ENCODE measurements around the gene NMNAT2.

NMNAT2 gene

GRCh38 chr1:183289051-183289496 lies 129.1 kb downstream of the NMNAT2 start:
- H3K36me3 ChIP-seq (ENCODE audit: insufficient read depth, insufficient read length, low read length), result no peaks in the 10 kb centered on the region
- H3K4me1 ChIP-seq (ENCODE audit: insufficient read depth, insufficient read length), result peaks cover 14% of the 10 kb centered on the region
- H3K9me3 ChIP-seq (ENCODE audit: insufficient read depth, low read length), result peaks cover 11% of the 10 kb centered on the region; the same call in 1 of the 2 replicates
- H3K27me3 ChIP-seq (ENCODE audit: insufficient read depth, insufficient read length), result no peaks in the 10 kb centered on the region
- TF ChIP-seq SUZ12 (IDR thresholded peaks at IDR 0.05; ENCODE audit: extremely low read depth, insufficient read depth, insufficient read length) (no peak), YY1 (IDR thresholded peaks at IDR 0.05; ENCODE audit: insufficient read depth, insufficient read length) (no peak), ZNF274 (IDR thresholded peaks at IDR 0.05; ENCODE audit: low read depth, low read length) (no peak)
- no peak for DNase-seq (ENCODE audit: low read depth, low spot score)
- H3K9ac ChIP-seq (ENCODE audit: insufficient read length, low read depth), result no peak overlapping the region
- H3K4me3 ChIP-seq (ENCODE audit: insufficient read length, low read depth), result no peak overlapping the region

- Histone ChIP-seq H3K9ac (ENCODE audit: insufficient read length, low read depth) (no peak overlapping the region), H3K4me3 (ENCODE audit: insufficient read length, low read depth) (no peak overlapping the region), H3K36me3 (ENCODE audit: insufficient read depth, insufficient read length, low read length) (no peaks in the 10 kb centered on the region), H3K27me3 (ENCODE audit: insufficient read depth, insufficient read length) (no peaks in the 10 kb centered on the region), H3K9me3 (ENCODE audit: insufficient read depth, low read length) (peaks cover 11% of the 10 kb centered on the region; the same call in 1 of the 2 replicates), H3K4me1 (ENCODE audit: insufficient read depth, insufficient read length) (peaks cover 14% of the 10 kb centered on the region)
- no peak for DNase-seq (ENCODE audit: low read depth, low spot score)
- TF ChIP-seq ZNF274 (IDR thresholded peaks at IDR 0.05; ENCODE audit: low read depth, low read length) (no peak), YY1 (IDR thresholded peaks at IDR 0.05; ENCODE audit: insufficient read depth, insufficient read length) (no peak), SUZ12 (IDR thresholded peaks at IDR 0.05; ENCODE audit: extremely low read depth, insufficient read depth, insufficient read length) (no peak)
Measured at GRCh38 chr1:183288583-183288982, 129.6 kb downstream of the NMNAT2 start.

- Histone ChIP-seq H3K4me1 (ENCODE audit: insufficient read depth, insufficient read length) (peaks cover 7% of the 10 kb centered on the region), H3K9me3 (ENCODE audit: insufficient read depth, low read length) (peaks cover 11% of the 10 kb centered on the region; the same call in 1 of the 2 replicates), H3K9ac (ENCODE audit: insufficient read length, low read depth) (peak overlapping the region; percentile 12), H3K27me3 (ENCODE audit: insufficient read depth, insufficient read length) (no peaks in the 10 kb centered on the region), H3K4me3 (ENCODE audit: insufficient read length, low read depth) (no peak overlapping the region), H3K36me3 (ENCODE audit: insufficient read depth, insufficient read length, low read length) (no peaks in the 10 kb centered on the region)
- DNase-seq (ENCODE audit: low read depth, low spot score), result no peak
- TF ChIP-seq YY1 (IDR thresholded peaks at IDR 0.05; ENCODE audit: insufficient read depth, insufficient read length) (no peak), SUZ12 (IDR thresholded peaks at IDR 0.05; ENCODE audit: extremely low read depth, insufficient read depth, insufficient read length) (no peak), ZNF274 (IDR thresholded peaks at IDR 0.05; ENCODE audit: low read depth, low read length) (no peak)
Measured at GRCh38 chr1:183287191-183287675, 130.9 kb downstream of the NMNAT2 start.

- Histone ChIP-seq H3K9me3 (ENCODE audit: insufficient read depth, low read length) (peaks cover 11% of the 10 kb centered on the region; the same call in 1 of the 2 replicates), H3K4me1 (ENCODE audit: insufficient read depth, insufficient read length) (peaks cover 9% of the 10 kb centered on the region), H3K9ac (ENCODE audit: insufficient read length, low read depth) (no peak overlapping the region), H3K27me3 (ENCODE audit: insufficient read depth, insufficient read length) (no peaks in the 10 kb centered on the region), H3K4me3 (ENCODE audit: insufficient read length, low read depth) (no peak overlapping the region), H3K36me3 (ENCODE audit: insufficient read depth, insufficient read length, low read length) (no peaks in the 10 kb centered on the region)
- no peak for DNase-seq (ENCODE audit: low read depth, low spot score)
- TF ChIP-seq YY1 (IDR thresholded peaks at IDR 0.05; ENCODE audit: insufficient read depth, insufficient read length), result no peak
Measured at GRCh38 chr1:183285746-183286145, 132.4 kb downstream of the NMNAT2 start.

GRCh38 chr1:183285256-183285655 lies 132.9 kb downstream of the NMNAT2 start:
- Histone ChIP-seq H3K4me1 (ENCODE audit: insufficient read depth, insufficient read length) (peaks cover 9% of the 10 kb centered on the region), H3K9ac (ENCODE audit: insufficient read length, low read depth) (no peak overlapping the region), H3K4me3 (ENCODE audit: insufficient read length, low read depth) (no peak overlapping the region), H3K9me3 (ENCODE audit: insufficient read depth, low read length) (peaks cover 11% of the 10 kb centered on the region; the same call in 1 of the 2 replicates), H3K36me3 (ENCODE audit: insufficient read depth, insufficient read length, low read length) (no peaks in the 10 kb centered on the region), H3K27me3 (ENCODE audit: insufficient read depth, insufficient read length) (no peaks in the 10 kb centered on the region)
- TF ChIP-seq YY1 (IDR thresholded peaks at IDR 0.05; ENCODE audit: insufficient read depth, insufficient read length), result no peak
- no peak for TF ChIP-seq ZNF274 (IDR thresholded peaks at IDR 0.05; ENCODE audit: low read depth, low read length)
- no peak for TF ChIP-seq SUZ12 (IDR thresholded peaks at IDR 0.05; ENCODE audit: extremely low read depth, insufficient read depth, insufficient read length)
- DNase-seq (ENCODE audit: low read depth, low spot score), result no peak

GRCh38 chr1:183284086-183284485 lies 134.1 kb downstream of the NMNAT2 start:
- Histone ChIP-seq H3K4me1 (ENCODE audit: insufficient read depth, insufficient read length) (peaks cover 18% of the 10 kb centered on the region), H3K36me3 (ENCODE audit: insufficient read depth, insufficient read length, low read length) (no peaks in the 10 kb centered on the region), H3K9me3 (ENCODE audit: insufficient read depth, low read length) (peaks cover 11% of the 10 kb centered on the region; the same call in 1 of the 2 replicates), H3K27me3 (ENCODE audit: insufficient read depth, insufficient read length) (no peaks in the 10 kb centered on the region), H3K9ac (ENCODE audit: insufficient read length, low read depth) (no peak overlapping the region), H3K4me3 (ENCODE audit: insufficient read length, low read depth) (no peak overlapping the region)
- DNase-seq (ENCODE audit: low read depth, low spot score), result no peak
- TF ChIP-seq SUZ12 (IDR thresholded peaks at IDR 0.05; ENCODE audit: extremely low read depth, insufficient read depth, insufficient read length), result no peak
- no peak for TF ChIP-seq YY1 (IDR thresholded peaks at IDR 0.05; ENCODE audit: insufficient read depth, insufficient read length)
- no peak for TF ChIP-seq ZNF274 (IDR thresholded peaks at IDR 0.05; ENCODE audit: low read depth, low read length)

- H3K9ac ChIP-seq (ENCODE audit: insufficient read length, low read depth), result no peak overlapping the region
- TF ChIP-seq YY1 (IDR thresholded peaks at IDR 0.05; ENCODE audit: insufficient read depth, insufficient read length) (no peak), ZNF274 (IDR thresholded peaks at IDR 0.05; ENCODE audit: low read depth, low read length) (no peak), SUZ12 (IDR thresholded peaks at IDR 0.05; ENCODE audit: extremely low read depth, insufficient read depth, insufficient read length) (no peak)
- no peak overlapping the region for H3K4me3 ChIP-seq (ENCODE audit: insufficient read length, low read depth)
- no peak for DNase-seq (ENCODE audit: low read depth, low spot score)
- H3K4me1 ChIP-seq (ENCODE audit: insufficient read depth, insufficient read length), result peaks cover 25% of the 10 kb centered on the region
- no peaks in the 10 kb centered on the region for H3K36me3 ChIP-seq (ENCODE audit: insufficient read depth, insufficient read length, low read length)
- H3K27me3 ChIP-seq (ENCODE audit: insufficient read depth, insufficient read length), result no peaks in the 10 kb centered on the region
- H3K9me3 ChIP-seq (ENCODE audit: insufficient read depth, low read length), result peaks cover 3% of the 10 kb centered on the region; the same call in 1 of the 2 replicates
Measured at GRCh38 chr1:183283286-183283685, 134.9 kb downstream of the NMNAT2 start.

All from NT2/D1 (cell line).